Astrocyte of the cerebellum (primary cell): ENCODE data around the gene MYO1E.
"Not testable (repeated sequence)": the region's sequence is repeated elsewhere in the genome, so short reads cannot be mapped to it uniquely, and the experiment has no call there.

Experiments
- DNase-seq: peaks from one replicate; pipeline ENCODE4 v3.0.0-alpha.2; 2011; ENCODE audit warnings: low read depth
- H3K4me3 ChIP-seq: 2 replicates; pipeline ENCODE4 v1.5.1; 2011; ENCODE audit warnings: mild to moderate bottlenecking, low read depth, low read length, moderate library complexity
- in situ Hi-C: cut with HindIII; loops from 2 replicates; pipeline ENCODE4 v1.10.0; 2017; ENCODE audit warnings: low sequenced_read_pairs
- TF ChIP-seq, protein P1 (sequence below): IDR thresholded peaks from 2 replicates; pipeline ENCODE4 v1.5.1; 2012; ENCODE audit warnings: low read length, low read depth, moderate library complexity, mild to moderate bottlenecking; ENCODE audit errors: missing control alignments

Gene MYO1E

DNA sequence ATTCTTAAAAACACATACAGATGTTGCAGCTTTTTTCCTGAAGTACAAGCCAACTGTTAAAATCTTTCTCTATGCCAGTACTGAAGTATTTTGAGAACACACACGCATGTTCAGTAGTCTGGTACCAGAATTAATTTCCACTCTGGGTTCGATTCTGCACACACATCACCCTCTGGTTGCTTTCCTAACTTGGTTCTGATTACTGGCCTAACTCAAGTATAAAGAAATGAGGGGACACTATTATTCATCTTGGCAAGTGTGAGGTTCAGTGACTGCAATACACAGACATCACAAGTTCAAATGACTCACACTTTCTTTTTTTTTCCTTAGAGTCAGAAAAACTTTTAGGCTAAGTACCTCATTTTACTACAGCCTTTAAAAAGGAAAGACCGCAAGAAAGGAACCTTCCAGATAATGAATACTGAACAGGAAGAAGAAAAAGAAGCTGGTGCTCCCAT lies 203.4 kb downstream of the MYO1E start:
- peak; percentile 68 for DNase-seq
- in situ Hi-C loops: no loop called here

DNA sequence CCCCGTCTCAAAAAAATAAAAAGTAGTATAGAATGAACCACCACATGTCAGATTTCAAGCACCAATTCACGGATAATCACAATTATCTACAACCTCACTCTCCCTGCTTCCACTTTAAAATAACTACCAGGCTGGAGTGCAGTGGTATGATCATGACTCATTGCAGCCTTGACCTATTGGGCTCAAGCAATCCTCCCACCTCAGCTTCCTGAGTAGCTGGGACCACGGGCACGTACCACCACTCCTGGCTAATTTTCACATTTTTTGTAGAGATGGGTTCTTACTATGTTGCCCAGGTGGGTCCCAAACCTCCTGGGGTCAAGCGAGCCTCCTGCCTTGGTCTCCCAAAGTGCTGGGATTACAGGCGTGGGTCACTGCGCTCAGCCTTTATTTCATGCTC lies 204.1 kb downstream of the MYO1E start:
- no peak overlapping the region for H3K4me3 ChIP-seq
- no peak for DNase-seq
- in situ Hi-C loops: no loop called here
- TF ChIP-seq, protein P1, sequence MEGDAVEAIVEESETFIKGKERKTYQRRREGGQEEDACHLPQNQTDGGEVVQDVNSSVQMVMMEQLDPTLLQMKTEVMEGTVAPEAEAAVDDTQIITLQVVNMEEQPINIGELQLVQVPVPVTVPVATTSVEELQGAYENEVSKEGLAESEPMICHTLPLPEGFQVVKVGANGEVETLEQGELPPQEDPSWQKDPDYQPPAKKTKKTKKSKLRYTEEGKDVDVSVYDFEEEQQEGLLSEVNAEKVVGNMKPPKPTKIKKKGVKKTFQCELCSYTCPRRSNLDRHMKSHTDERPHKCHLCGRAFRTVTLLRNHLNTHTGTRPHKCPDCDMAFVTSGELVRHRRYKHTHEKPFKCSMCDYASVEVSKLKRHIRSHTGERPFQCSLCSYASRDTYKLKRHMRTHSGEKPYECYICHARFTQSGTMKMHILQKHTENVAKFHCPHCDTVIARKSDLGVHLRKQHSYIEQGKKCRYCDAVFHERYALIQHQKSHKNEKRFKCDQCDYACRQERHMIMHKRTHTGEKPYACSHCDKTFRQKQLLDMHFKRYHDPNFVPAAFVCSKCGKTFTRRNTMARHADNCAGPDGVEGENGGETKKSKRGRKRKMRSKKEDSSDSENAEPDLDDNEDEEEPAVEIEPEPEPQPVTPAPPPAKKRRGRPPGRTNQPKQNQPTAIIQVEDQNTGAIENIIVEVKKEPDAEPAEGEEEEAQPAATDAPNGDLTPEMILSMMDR: no peak

More for the DNA sequence above, 203.4 kb downstream of the MYO1E start:
- H3K4me3 ChIP-seq: no peak overlapping the region
- TF ChIP-seq, protein P1: no peak

DNA sequence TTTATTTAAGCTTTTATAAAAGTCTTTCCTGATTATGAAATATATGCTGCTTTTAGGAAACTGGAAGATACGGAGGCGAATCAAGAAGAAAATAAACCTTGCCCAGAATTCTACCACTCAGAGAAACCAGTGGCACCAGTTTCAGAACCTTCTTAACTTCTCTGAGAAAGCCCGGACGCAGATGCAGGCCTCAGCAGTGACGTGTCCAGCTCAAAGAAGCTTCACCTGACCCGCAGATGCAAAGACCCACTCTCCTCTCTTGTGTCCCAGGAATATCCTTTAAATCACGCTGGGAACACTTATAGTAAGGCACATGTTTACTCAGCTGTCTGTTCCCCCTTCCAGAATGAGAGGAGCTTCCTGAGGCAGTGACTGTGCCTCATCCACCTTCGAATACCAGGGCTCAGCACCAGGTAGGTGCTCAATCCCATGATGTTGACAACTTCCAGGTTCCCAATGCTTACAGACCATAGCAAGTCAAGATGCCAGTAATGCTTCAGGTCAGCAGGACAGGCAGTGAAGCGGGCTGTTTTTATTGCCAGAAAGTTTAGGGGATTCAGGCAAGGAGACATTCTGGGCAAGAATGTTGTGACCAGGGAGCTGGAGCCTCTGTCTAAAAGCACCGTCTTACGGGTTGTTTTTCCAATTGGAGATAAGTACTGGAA lies 205.9 kb downstream of the MYO1E start:
- no peak for DNase-seq
- TF ChIP-seq, protein P1: no peak
- no peak overlapping the region for H3K4me3 ChIP-seq
- in situ Hi-C loops: no loop called here

DNA sequence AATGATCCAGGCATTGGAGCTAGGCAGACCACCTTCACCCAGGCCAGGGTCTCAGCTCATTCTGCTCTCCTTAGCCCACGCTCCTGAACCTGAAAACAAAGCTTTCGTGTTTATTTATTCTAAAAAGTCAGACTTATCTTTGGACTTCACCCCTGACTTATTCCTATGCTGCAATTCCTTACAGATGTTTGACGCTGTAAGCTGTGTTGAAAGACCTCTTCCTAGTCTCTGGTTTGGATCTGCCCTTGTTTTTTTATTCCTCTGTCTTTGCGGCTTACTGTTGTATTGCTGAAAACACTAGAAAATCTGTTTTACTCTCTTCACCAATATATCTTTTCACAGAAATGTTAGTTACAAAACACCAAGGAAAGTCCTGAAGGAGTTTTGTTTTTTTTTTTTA lies 206.5 kb downstream of the MYO1E start:
- no peak for DNase-seq
- TF ChIP-seq, protein P1: no peak
- H3K4me3 ChIP-seq: no peak overlapping the region
- in situ Hi-C loops: no loop called here

DNA sequence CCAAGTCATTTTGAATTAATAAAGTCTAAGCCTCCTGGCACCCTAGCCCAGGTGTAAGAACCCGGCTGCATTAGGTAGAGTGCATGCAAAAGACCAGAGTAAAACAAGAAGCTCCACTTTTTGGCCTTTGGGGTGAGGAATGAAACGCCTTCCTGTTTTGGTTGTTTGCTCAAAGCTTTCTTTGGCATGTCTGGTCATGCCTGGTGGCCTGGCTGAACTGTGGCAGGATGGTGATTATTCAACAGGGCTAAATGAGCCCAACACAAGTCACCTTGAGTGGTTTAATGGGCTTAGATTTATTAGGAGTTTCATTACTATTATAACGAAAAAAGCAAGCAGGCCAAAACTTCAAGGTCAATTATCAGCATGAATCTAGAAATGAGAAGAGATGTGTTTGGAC lies 206.9 kb downstream of the MYO1E start:
- TF ChIP-seq, protein P1: no peak
- in situ Hi-C loops: no loop called here
- no peak for DNase-seq
- no peak overlapping the region for H3K4me3 ChIP-seq

DNA sequence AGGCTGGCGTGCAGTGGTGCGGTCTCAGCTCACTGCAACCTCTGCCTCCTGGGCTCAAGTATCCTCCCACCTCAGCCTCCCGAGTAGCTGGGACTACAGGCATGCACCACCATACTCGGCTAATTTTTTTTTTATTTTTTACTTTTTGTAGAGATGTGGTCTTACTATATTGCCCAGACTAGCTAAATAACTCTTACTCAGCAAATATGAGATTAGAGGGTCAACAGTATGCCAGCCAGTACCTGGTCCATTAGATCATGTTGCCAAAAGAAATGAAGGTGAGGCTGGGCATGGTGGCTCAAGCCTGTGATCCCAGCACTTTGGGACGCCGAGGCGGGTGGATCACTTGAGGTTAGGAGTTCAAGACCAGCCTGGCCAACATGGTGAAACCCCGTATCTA lies 210.6 kb downstream of the MYO1E start:
- DNase-seq, H3K4me3 ChIP-seq, in situ Hi-C loops: not testable (repeated sequence)

DNA sequence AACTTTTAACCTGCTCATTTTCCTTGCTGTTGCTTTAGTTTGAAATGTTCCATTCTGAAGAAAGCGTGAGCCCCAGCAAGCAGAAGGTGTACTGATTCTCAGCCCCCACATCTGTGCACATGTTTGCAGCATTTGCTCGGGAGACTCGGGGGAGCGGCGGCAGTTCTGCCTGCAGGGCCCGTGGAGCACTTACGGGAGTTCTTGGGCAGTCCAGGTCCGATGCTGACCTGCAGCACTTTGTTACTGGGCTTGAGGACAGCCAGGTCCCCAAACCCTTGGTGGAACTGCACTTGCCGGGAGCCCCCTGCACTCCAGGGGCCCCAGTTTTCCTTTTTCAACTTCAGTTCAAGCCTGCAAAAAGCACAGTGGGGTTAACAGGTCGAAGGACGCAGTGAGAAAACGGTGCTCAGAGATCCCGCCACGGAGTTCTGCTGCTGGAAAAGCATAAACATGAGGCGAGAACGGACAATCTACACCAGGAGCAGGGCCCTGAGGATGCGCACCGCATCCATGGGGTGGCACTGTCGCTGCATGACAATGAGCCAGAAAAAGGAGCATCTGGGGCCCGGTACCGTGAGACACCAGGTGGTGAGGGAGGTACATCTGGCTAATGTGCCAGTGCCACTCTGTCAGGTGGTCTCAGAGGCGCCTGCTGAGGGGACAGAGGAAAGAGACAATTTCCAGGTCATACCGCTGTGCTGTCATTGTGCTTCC lies 211.6 kb downstream of the MYO1E start:
- in situ Hi-C loops: no loop called here
- H3K4me3 ChIP-seq: no peak overlapping the region
- DNase-seq: no peak
- TF ChIP-seq, protein P1: peak; percentile 48
